HG03064 (cell line): ENCODE measurements around the gene ITIH4.

Source experiments
- ATAC-seq: cut with Tn5 transposase; IDR thresholded peaks from one replicate; pipeline ENCODE4 v1.9.1; 2021; ENCODE audit warnings: low read depth; ENCODE audit not compliant: unreplicated experiment

Gene ITIH4

GRCh38 chr3:52830535-52831258, at the start of gene ITIH4:
TSS of gene ITIH4 (minus strand) at chr3:52830672. CDS start at chr3:52830642, 30 bp downstream.
- ATAC-seq: no peak

GRCh38 chr3:52880047-52880446, 49.6 kb upstream of the ITIH4 start:
- ATAC-seq: no peak

- no peak for ATAC-seq
These were observed 49.1 kb upstream of the ITIH4 start for GRCh38 chr3:52879581-52879980.

GRCh38 chr3:52879090-52879489, 48.6 kb upstream of the ITIH4 start:
- ATAC-seq: no peak

- no peak for ATAC-seq
These were observed 46.6 kb upstream of the ITIH4 start for GRCh38 chr3:52877085-52877484.

GRCh38 chr3:52874864-52875587, 44.6 kb upstream of the ITIH4 start:
- ATAC-seq: no peak

- ATAC-seq: no peak
These were observed 43.8 kb upstream of the ITIH4 start for GRCh38 chr3:52874160-52874701.

- ATAC-seq: no peak
These were observed 43.1 kb upstream of the ITIH4 start for GRCh38 chr3:52873433-52874159.

GRCh38 chr3:52872245-52872644, 41.8 kb upstream of the ITIH4 start:
- no peak for ATAC-seq

GRCh38 chr3:52871761-52872160, 41.3 kb upstream of the ITIH4 start:
- no peak for ATAC-seq

GRCh38 chr3:52870471-52870870, 40.0 kb upstream of the ITIH4 start:
- ATAC-seq: no peak

- ATAC-seq: no peak
These were observed 36.0 kb upstream of the ITIH4 start for GRCh38 chr3:52866427-52866826.

- ATAC-seq: no peak
These were observed 35.5 kb upstream of the ITIH4 start for GRCh38 chr3:52865994-52866393.

GRCh38 chr3:52860424-52860768, 29.9 kb upstream of the ITIH4 start:
- no peak for ATAC-seq

- ATAC-seq: no peak
These were observed 29.4 kb upstream of the ITIH4 start for GRCh38 chr3:52859686-52860423.

- no peak for ATAC-seq
These were observed 27.4 kb upstream of the ITIH4 start for GRCh38 chr3:52857864-52858263.

GRCh38 chr3:52857133-52857532, 26.7 kb upstream of the ITIH4 start:
- no peak for ATAC-seq

GRCh38 chr3:52856666-52857065, 26.2 kb upstream of the ITIH4 start:
- no peak for ATAC-seq

- no peak for ATAC-seq
These were observed 23.5 kb upstream of the ITIH4 start for GRCh38 chr3:52854013-52854412.

GRCh38 chr3:52852419-52852818, 21.9 kb upstream of the ITIH4 start:
- ATAC-seq: no peak

- ATAC-seq: no peak
These were observed 20.9 kb upstream of the ITIH4 start for GRCh38 chr3:52851348-52851747.
